Measurements from ENCODE around the gene PRTFDC1.
A peak's percentile ranks its signal among the peaks of the same experiment; 100 is the strongest.

PRTFDC1 gene

DNA sequence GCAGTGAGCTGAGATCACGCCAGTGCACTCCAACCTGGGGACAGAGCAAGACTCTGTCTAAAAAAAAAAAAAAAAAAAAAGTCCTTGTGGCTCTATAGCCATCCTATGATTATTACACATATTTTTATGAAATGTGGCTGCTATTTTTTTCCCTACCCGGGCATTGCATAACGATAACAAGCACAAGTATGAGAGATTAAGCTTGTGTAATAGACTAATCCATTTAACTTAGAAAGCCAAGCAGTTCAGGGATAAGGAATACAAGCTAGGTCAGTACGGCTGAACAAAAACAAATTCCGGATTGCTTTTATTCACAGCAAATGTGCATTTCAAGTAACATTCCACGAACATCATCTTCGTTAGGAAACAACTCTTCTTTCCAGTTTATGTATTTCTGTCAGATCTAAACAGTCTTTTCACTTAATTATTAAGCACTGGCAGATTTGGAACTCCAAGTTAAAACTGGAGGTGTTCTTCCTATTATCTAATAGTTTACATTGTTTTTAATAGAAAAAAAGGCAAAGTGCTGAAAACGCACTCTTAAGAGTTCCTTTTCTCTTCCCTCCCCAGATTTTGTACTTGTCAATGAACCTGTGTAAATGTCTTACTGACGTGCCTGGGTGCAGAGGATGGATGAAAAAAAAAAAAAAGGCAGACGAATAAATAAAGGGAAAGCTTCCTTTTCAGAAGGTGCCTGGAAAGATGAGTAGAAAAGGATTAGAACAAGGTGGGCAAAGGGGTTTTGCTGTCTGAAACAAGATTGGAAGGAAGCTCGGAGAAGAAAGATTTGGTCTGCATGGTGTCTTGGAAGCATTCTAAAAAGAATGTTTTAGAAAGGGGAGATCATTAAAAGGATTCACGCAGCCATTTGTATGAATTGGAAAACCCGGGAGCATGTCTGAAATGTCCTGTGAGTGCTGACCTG, 81.1 kb downstream of the PRTFDC1 start:
- DNase-seq, result no peak

DNA sequence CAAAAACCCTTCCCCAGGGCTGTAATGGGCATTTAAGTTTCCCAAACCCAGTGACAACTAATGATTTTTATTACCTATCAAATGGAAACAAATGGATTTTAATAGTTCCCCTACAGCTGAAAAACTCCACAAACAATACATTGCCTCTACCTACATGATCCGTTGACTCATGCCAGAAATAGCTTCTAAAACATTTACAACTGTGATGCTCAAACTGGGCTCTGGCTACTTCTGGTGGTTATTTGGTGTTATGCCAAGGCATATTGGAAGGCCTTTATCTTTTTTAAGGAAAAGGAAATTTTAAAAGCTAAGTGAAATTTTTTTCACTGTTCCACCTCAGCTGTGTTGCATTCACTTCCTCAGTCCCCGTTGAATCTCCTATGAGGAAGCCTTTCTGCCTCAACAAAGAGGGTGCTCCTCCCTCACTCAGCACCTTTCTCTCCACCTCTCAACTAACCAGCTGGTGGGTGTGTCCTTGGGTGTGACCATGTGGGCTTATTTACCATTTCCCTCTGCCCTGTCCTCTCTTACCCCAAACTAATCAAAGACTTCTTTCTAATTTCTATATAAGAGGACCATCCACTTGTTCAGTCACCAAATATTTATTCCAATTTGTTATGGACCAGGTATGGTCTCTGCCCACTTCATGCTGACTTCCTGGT, 82.9 kb downstream of the PRTFDC1 start:
- DNase-seq, result peak; percentile 74

DNA sequence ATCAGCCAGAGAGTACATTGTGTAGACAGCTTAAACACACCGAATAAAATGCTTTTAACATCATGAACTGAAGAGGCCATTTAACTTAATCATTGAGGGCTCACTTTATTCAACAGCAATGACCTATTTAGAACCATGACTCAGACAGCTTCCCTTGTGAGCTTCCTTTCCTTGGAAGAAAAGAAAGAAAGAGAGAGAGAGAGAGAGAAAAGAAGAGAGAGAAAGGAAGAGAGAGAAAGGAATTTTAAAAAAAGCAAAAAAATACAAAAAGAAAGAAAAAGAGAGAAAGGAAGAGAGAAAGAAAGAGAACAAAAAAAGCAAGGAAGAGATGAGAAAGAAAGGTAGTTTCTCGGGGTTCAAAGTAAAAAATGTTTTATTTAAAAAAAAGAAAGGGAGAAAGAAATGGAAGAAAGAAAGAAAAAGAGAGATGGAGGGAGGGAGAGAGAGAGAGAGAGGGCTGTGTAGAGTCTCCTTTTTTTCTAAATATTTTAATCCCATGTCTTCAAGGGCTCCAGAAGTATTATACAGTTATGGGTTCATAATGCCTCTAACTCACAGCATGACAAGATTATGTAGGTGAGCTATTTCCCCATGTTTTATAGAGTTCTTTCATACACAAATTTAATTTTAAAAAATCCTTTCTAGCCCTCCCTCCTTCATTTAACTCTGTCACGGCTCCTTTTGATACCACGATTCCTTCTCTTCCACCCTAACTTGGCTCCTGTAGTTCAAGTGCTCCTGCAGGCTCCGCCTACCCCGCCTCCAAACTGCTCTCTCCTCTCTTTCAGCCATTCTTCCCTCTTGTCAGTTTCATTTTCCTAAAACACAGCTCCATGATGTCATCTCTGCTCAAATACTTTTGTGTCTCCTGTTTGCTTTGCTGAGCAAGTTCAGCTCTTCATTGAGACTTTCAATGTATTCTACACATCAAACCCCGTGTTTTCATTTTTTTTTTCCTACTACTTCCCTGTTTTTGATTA, 85.5 kb downstream of the PRTFDC1 start:
- DNase-seq, result peak; percentile 85

GRCh38 chr10:24865783-24866182, 86.6 kb downstream of the PRTFDC1 start:
- DNase-seq, result no peak

GRCh38 chr10:24862589-24862988, 89.8 kb downstream of the PRTFDC1 start:
- no peak for DNase-seq

- DNase-seq, result no peak
Measured at GRCh38 chr10:24858288-24859270, 93.8 kb downstream of the PRTFDC1 start.

- no peak for DNase-seq
Measured at GRCh38 chr10:24857031-24857725, 95.2 kb downstream of the PRTFDC1 start.

DNA sequence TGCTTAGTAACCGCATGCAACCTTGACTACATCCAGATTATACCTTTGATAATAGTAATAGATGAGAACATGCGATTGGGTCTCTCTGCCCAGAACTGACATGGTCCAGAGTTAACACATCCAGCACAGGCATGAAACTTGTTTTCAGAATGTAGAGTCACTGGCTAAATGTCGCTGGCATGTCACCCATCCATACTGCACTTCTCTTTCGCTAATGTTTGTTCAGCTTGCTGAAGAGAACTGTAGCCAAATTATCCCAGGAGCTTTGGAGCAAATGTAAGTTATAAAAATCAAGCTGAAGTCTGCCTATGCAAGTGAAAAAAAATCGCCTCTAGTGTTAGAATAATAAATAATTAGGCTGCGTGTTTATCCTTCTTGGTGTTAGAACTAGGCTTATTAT, 98.2 kb downstream of the PRTFDC1 start:
- DNase-seq, result no peak

DNA sequence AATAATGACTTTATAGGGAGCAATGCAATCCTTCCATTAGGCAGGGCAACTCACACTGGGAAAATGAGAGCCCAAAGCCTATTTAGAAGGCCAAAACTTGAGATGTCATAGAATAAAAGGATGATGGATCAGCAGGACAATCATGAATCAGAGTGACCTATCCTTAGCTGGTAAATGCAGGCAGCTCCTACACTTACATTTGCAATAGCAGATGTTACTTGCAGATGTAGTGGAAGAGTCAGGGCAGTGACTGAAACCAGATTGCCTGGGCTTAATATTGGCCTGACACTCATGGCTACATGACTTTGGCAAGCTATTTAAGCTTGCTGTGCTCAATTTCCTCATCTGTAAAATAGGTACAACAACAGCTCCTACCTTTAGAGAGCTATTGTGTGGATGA, 98.7 kb downstream of the PRTFDC1 start:
- no peak for DNase-seq

DNA sequence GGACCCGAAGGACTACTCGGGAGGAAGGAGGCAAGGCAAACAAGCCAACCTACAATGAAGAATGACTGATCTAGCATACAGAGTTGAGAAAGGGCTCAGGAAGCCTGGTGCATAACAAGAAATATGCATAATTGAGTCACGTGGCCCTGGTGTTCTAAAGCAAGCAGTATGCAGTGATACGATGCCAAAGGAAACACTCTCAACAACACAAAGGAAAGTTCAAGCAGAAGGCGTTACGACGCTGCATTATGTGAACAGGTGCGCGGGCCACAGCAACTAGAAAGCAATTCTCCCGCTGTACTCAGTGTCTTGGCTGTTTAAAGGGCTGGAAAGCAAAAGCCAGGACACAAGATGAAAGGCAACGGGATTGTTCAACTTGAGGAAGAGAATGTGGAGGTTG, 100.8 kb downstream of the PRTFDC1 start:
- peak; percentile 92 for DNase-seq

GRCh38 chr10:24850727-24851296, 101.6 kb downstream of the PRTFDC1 start:
- no peak for DNase-seq

DNA sequence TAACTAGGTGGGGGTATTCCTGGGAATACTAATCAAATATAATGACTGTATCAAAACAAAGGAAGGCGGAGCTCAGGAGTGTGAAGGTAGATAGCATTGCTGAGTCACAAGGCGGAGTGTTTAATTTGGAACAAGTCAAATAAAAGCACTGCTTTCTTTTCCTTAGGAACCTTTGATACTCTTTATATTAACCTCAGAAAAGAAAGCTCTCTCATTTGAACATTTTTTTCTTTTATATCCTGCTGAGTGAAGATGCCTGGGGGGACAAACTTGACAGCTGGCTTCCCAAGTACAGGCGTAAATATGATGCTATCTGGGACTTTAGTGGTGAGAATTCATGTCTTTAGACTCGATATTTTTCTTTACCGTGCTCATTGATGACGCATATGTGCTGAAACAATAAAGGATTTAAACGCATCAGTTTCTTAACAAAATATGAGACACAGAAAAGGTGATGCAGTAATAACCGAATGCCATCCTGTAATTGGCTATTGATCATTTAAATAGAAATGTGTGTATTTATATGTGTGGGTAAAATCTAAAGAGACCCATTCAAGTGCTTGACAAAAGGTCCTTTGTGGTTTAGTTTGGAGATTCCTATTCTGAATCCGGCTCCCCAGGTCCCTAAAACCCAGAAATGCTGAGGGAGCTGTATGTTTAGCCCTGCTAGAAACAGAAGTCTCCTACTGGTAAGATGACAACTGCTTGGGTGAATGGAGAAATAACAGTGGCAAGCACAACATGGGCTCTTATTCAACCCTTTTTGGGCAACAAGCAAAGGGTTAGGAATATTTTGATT, 102.7 kb downstream of the PRTFDC1 start:
- peak; percentile 86 for DNase-seq

GRCh38 chr10:24849051-24849450, 103.4 kb downstream of the PRTFDC1 start:
- DNase-seq, result no peak

DNA sequence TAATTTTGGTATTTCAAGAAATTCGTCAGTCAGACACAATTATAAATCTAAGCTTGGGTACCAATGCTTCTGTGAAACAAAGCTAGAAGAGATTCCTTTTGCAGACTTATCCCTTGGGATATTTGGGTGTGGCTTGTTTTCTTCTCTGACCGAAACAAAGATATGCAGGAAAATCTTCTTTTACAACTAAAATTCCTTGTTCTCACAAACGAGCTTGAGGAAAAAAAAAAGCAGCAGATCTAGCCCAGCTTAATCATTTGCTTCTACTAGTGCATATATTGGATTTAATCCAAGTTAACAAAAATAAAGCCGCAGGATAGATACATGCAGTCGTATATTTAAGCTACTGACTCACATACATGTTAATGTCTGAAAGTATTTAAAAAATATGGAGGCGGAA, 104.2 kb downstream of the PRTFDC1 start:
- DNase-seq, result no peak

GRCh38 chr10:24847112-24848070, 105.0 kb downstream of the PRTFDC1 start:
- no peak for DNase-seq

GRCh38 chr10:24844742-24845141, 107.7 kb downstream of the PRTFDC1 start:
- DNase-seq, result no peak

DNA sequence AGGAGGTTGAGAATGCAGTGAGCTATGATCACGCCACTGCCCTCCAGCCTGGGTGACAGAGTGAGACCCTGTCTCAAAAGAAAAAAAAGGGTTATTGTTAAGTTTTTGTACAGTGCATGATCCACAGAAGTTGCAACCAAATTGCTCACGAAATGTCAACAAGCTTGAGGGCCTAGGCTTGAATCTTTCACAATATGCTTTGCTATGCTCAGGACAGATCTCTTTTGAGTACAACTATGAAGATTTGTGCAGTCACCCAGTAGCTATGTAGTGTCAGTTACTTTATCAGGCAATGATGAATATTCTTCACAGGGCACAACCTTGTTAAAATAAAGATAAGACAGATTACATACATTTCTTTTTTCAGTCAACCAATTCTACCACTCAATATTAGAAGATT, 109.2 kb downstream of the PRTFDC1 start:
- no peak for DNase-seq

GRCh38 chr10:24842856-24843255, 109.5 kb downstream of the PRTFDC1 start:
- no peak for DNase-seq

DNA sequence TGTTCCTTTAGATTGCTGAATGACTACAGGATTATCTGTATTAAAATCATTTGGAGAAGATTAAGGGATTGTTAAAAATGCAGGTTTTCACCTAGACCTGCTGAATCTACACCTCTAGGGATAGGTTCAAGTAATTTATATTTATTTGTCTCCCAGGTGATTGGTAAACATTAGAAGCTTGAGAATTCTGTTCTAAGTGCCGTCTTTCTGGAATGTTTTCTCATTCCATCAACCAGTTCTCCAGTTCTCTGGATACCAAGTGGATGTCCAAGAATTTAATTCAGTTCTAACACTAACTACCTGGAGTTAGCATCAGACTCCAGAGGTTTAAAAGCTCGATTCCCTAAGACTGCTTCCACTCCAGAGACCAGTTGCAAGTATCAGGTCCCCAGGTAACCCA, 110.9 kb downstream of the PRTFDC1 start:
- no peak for DNase-seq

Data from DMS53 (cell line).